Measurements from ENCODE around the gene ADAM15. TPM values are rescaled to one million over a fixed set of nuclear protein-coding genes. Genes with fewer than 3 reads are reported as not detected.

ADAM15 gene
- total RNA-seq, 2 experiments from 2014 or later = 17.2 to 20.1 TPM

GRCh38 chr1:155034318-155035208 is 16.6 kb upstream of the ADAM15 start:
- CTCF ChIA-PET = no interaction called here
- no peak for ATAC-seq (ENCODE audit: poor library complexity)
- Mint-ChIP-seq H3K27ac (no peak overlapping the region), H3K9me3 (no peaks in the 10 kb centered on the region), H3K27me3 (no peaks in the 10 kb centered on the region), H3K36me3 (ENCODE audit: low read depth) (no peaks in the 10 kb centered on the region), H3K4me1 (ENCODE audit: low read depth) (no peaks in the 10 kb centered on the region), H3K4me3 (no peak overlapping the region)
- H3K9me3 ChIP-seq (ENCODE audit: control insufficient read depth in 1 of 2, insufficient read depth in 1 of 2, low read length in 2 of 2) = no peaks in the 10 kb centered on the region
- intact Hi-C loops (cut with DNase I, micrococcal nuclease) = loop anchor here in 1 of 2 experiments (10.0 kb wide), 1 partner anchor 120 kb away; no protein-coding TSS in a partner anchor
- H3K27ac ChIP-seq (ENCODE audit: low read depth in 1 of 2, low read length in 2 of 2) = no peak overlapping the region
- H3K36me3 ChIP-seq (ENCODE audit: insufficient read depth, low read length) = no peaks in the 10 kb centered on the region
- H3K4me3 ChIP-seq (ENCODE audit: low read length) = no peak overlapping the region
- no peak for TF ChIP-seq CTCF (IDR thresholded peaks at IDR 0.05)
- H3K4me1 ChIP-seq (ENCODE audit: insufficient read depth, low read length) = no peaks in the 10 kb centered on the region
- POLR2A ChIA-PET = interaction anchor here (0.7 kb wide), 1 partner anchor 12 kb away, joined by 3 read pairs; no protein-coding TSS in a partner anchor
- no peak for DNase-seq
- no peaks in the 10 kb centered on the region for H3K27me3 ChIP-seq (ENCODE audit: control insufficient read depth in 1 of 2, insufficient read depth in 2 of 2, low read length in 2 of 2)

GRCh38 chr1:155035936-155036335 is 15.2 kb upstream of the ADAM15 start:
- Mint-ChIP-seq H3K27me3 (no peaks in the 10 kb centered on the region), H3K9me3 (no peaks in the 10 kb centered on the region), H3K4me3 (no peak overlapping the region), H3K27ac (no peak overlapping the region), H3K4me1 (ENCODE audit: low read depth) (no peaks in the 10 kb centered on the region), H3K36me3 (ENCODE audit: low read depth) (no peaks in the 10 kb centered on the region)
- ChIA-PET CTCF (no interaction called here), POLR2A (no interaction called here)
- Histone ChIP-seq H3K27me3 (ENCODE audit: control insufficient read depth in 1 of 2, insufficient read depth in 2 of 2, low read length in 2 of 2) (no peaks in the 10 kb centered on the region), H3K36me3 (ENCODE audit: insufficient read depth, low read length) (no peaks in the 10 kb centered on the region), H3K9me3 (ENCODE audit: control insufficient read depth in 1 of 2, insufficient read depth in 1 of 2, low read length in 2 of 2) (no peaks in the 10 kb centered on the region), H3K4me1 (ENCODE audit: insufficient read depth, low read length) (no peaks in the 10 kb centered on the region), H3K4me3 (ENCODE audit: low read length) (no peak overlapping the region), H3K27ac (ENCODE audit: low read depth in 1 of 2, low read length in 2 of 2) (no peak overlapping the region)
- TF ChIP-seq CTCF (IDR thresholded peaks at IDR 0.05) = no peak
- no peak for ATAC-seq (ENCODE audit: poor library complexity)
- DNase-seq = no peak
- intact Hi-C loops (cut with DNase I, micrococcal nuclease) = loop anchor here in 1 of 2 experiments (10.0 kb wide), 1 partner anchor 119 kb away; no protein-coding TSS in a partner anchor

GRCh38 chr1:155037043-155037442 is 14.1 kb upstream of the ADAM15 start:
- Histone ChIP-seq H3K27ac (ENCODE audit: low read depth in 1 of 2, low read length in 2 of 2) (no peak overlapping the region), H3K4me1 (ENCODE audit: insufficient read depth, low read length) (no peaks in the 10 kb centered on the region), H3K36me3 (ENCODE audit: insufficient read depth, low read length) (no peaks in the 10 kb centered on the region), H3K27me3 (ENCODE audit: control insufficient read depth in 1 of 2, insufficient read depth in 2 of 2, low read length in 2 of 2) (no peaks in the 10 kb centered on the region), H3K9me3 (ENCODE audit: control insufficient read depth in 1 of 2, insufficient read depth in 1 of 2, low read length in 2 of 2) (no peaks in the 10 kb centered on the region), H3K4me3 (ENCODE audit: low read length) (no peak overlapping the region)
- no peak overlapping the region for H3K4me3 Mint-ChIP-seq
- H3K36me3 Mint-ChIP-seq (ENCODE audit: low read depth) = no peaks in the 10 kb centered on the region
- POLR2A ChIA-PET = no interaction called here
- no peaks in the 10 kb centered on the region for H3K4me1 Mint-ChIP-seq (ENCODE audit: low read depth)
- TF ChIP-seq CTCF (IDR thresholded peaks at IDR 0.05) = no peak
- ATAC-seq (ENCODE audit: poor library complexity) (no peak), DNase-seq (no peak)
- H3K27me3 Mint-ChIP-seq = no peaks in the 10 kb centered on the region
- no peaks in the 10 kb centered on the region for H3K9me3 Mint-ChIP-seq
- intact Hi-C loops (cut with DNase I, micrococcal nuclease) = loop anchor here in 1 of 2 experiments (10.0 kb wide), 1 partner anchor 118 kb away; no protein-coding TSS in a partner anchor
- H3K27ac Mint-ChIP-seq = no peak overlapping the region
- CTCF ChIA-PET = no interaction called here

All from CD4-positive, alpha-beta T cell (primary cell).